Right atrium auricular region (tissue), 2 donors: ENCODE measurements around the gene AP2A2. TPM values are rescaled to one million over a fixed set of nuclear protein-coding genes. Genes with fewer than 3 reads are reported as not detected.

ENCODE experiments used
- DNase-seq: peaks from one replicate; pipeline ENCODE4 v3.0.0-alpha.2; 2019; ENCODE audit warnings: low spot score
- H3K27ac ChIP-seq, 2 donors: fragments of 200-600 bp; sonication (generic); 1 replicate in 1 of 2; 2 replicates in 1 of 2; pipeline ENCODE4 v1.5.1; 2016 to 2019
- H3K27me3 ChIP-seq, 2 donors: fragments of 200-600 bp; sonication (generic); one replicate each; pipeline versions ENCODE4 v1.5.1 to v1.6.0; 2017 to 2019
- H3K36me3 ChIP-seq: fragments of 200-600 bp; sonication (generic); one replicate; pipeline ENCODE4 v1.5.1; 2016
- H3K4me1 ChIP-seq, 2 donors: fragments of 200-600 bp; sonication (generic); one replicate each; pipeline versions ENCODE4 v1.5.1 to v1.6.0; 2017 to 2019
- H3K4me3 ChIP-seq, 2 donors: fragments of 200-600 bp; sonication (generic); 1 replicate in 1 of 2; 2 replicates in 1 of 2; pipeline ENCODE4 v1.5.1; 2017 to 2019; ENCODE audit warnings: mild to moderate bottlenecking in 1 of 2, moderate library complexity in 1 of 2
- H3K9me3 ChIP-seq, 2 donors: fragments of 200-600 bp; sonication (generic); one replicate each; pipeline ENCODE4 v1.5.1; 2019
- CTCF ChIP-seq, 2 donors: fragments of 200-600 bp; sonication (generic); IDR thresholded peaks; one replicate each; pipeline ENCODE4 v1.5.1; 2019; ENCODE audit warnings: antibody characterized with exemption in 2 of 2
- total RNA-seq, 2 donors: library from RNA; depleted of rRNA; stranded (reverse); fragments of >200 nt; gene quantifications; one replicate each; pipeline ENCODE4 v1.1.0, GENCODE V29; 2016

AP2A2 gene
- total RNA-seq, 2 donors from 2014 or later = 28.8 to 41.7 TPM

GRCh38 chr11:944711-945470 is 19.2 kb downstream of the AP2A2 start:
- no peak for DNase-seq
- no peak overlapping the region for H3K4me3 ChIP-seq
- no peaks in the 10 kb centered on the region for H3K27me3 ChIP-seq
- H3K9me3 ChIP-seq = peaks cover 0 to 9% of the 10 kb centered on the region in 2 donors
- peaks cover 8% of the 10 kb centered on the region for H3K36me3 ChIP-seq
- TF ChIP-seq CTCF (IDR thresholded peaks at IDR 0.05) = no peak
- H3K27ac ChIP-seq = no peak overlapping the region
- peaks cover 0 to 39% of the 10 kb centered on the region in 2 donors for H3K4me1 ChIP-seq

DNA sequence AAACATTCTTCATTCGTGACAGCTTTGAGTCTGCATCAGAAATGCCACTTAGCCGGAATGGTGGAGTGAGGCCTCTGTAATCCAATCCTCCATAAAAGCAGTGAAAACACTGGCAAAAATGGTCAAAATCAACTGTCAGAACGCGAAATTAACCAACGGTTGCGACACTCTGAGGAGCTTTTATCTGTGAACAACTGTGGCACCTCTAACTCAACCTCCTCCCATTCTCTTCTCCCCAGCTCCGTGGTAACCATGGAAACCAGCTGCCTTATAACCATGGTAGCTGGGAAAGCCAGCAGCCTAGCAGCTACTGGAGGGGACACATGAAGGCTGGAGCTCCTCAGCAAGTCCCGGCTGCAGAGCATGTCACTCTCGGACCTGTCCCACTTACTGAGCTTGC is 20.3 kb downstream of the AP2A2 start:
- no peak for DNase-seq
- H3K4me1 ChIP-seq = peaks cover 0 to 29% of the 10 kb centered on the region in 2 donors
- H3K9me3 ChIP-seq = peaks cover 0 to 9% of the 10 kb centered on the region in 2 donors
- no peak overlapping the region for H3K4me3 ChIP-seq
- no peaks in the 10 kb centered on the region for H3K27me3 ChIP-seq
- H3K36me3 ChIP-seq = peaks cover 8% of the 10 kb centered on the region
- TF ChIP-seq CTCF (IDR thresholded peaks at IDR 0.05) = no peak
- no peak overlapping the region for H3K27ac ChIP-seq

GRCh38 chr11:947744-948143 is 22.1 kb downstream of the AP2A2 start:
- no peak for DNase-seq
- TF ChIP-seq CTCF (IDR thresholded peaks at IDR 0.05) = no peak
- H3K36me3 ChIP-seq = peaks cover 8% of the 10 kb centered on the region

DNA sequence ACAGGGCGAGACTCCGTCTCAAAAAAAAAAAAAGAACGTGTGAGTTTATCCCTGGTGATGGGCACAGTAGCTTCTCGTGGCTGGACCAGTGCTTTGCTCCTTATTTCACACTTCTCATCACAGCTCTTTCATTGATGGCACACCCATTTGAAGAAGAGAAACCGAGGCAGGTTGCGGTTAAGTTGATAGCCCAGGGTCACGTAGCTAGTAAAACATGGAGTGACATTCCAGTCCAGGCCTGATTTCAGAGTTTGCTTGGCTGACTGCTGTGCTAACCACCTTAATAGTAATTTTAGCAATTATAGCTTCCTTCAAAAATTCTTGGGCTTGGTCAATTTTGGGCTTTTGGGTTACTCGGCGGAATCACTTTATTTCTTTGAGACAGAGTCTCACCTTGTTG is 25.8 kb downstream of the AP2A2 start:
- DNase-seq = no peak
- H3K36me3 ChIP-seq = peaks cover 8% of the 10 kb centered on the region
- H3K4me1 ChIP-seq = peaks cover 0 to 26% of the 10 kb centered on the region in 2 donors

More at GRCh38 chr11:947744-948143, 22.1 kb downstream of the AP2A2 start:
- Histone ChIP-seq H3K27me3 (no peaks in the 10 kb centered on the region), H3K27ac (no peak overlapping the region), H3K4me1 (peaks cover 0 to 13% of the 10 kb centered on the region in 2 donors), H3K4me3 (no peak overlapping the region), H3K9me3 (peaks cover 0 to 9% of the 10 kb centered on the region in 2 donors)

DNA sequence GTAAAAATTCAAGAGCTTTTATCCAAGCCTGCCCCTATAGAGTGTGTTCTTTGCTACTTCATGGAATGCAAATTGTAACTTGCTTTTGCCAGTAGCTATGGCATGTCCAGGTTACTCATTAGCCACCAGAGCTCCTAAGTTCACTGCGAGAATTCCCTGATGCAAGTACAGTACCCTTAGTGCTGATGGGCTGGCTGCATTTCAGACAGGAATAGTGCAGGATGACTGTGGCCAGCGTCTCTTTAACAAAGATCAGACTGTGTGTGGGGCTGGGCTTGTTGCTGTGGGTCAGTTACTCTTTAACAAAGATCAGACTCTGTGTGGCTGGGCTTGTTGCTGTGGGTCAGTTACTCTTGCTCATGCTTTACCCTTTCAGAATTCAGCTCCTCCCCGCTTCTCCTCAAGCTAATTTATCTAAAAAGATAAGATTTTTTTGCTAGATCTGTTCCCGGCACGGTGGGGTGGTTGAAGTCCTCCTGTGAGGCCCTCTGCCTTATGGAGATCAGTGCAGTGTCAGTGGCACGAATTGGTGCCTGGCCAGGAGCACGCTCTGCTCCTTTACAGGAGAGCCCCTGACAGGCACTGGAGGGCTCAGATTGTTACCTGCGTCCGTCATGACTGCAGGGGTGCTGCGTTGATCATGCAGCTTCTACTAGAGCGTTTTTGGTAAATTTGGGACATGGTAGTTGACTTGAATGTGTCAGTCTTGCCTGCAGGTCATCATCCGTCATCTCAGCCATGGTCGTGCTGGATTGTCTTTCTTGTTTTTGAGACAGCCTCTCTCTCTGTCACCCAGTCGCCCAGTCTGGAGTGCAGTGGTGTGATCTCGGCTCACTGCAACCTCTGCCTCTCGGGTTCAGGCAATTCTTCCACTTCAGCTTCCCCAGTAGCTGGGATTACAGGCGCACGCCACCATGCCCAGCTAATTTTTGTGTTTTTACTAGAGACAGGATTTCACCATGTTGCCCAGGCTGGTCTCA is 27.0 kb downstream of the AP2A2 start:
- no peak overlapping the region for H3K27ac ChIP-seq

More for the DNA sequence above, 25.8 kb downstream of the AP2A2 start:
- Histone ChIP-seq H3K27me3 (no peaks in the 10 kb centered on the region), H3K9me3 (peaks cover 0 to 9% of the 10 kb centered on the region in 2 donors), H3K27ac (no peak overlapping the region), H3K4me3 (no peak overlapping the region)
- TF ChIP-seq CTCF (IDR thresholded peaks at IDR 0.05) = no peak

More for the DNA sequence above, 27.0 kb downstream of the AP2A2 start:
- H3K4me1 ChIP-seq = peaks cover 0 to 26% of the 10 kb centered on the region in 2 donors
- H3K4me3 ChIP-seq = no peak overlapping the region
- peaks cover 8% of the 10 kb centered on the region for H3K36me3 ChIP-seq
- no peak for DNase-seq
- peaks cover 0 to 9% of the 10 kb centered on the region in 2 donors for H3K9me3 ChIP-seq
- H3K27me3 ChIP-seq = no peaks in the 10 kb centered on the region
- TF ChIP-seq CTCF (IDR thresholded peaks at IDR 0.05) = no peak
